HG03457 (cell line): ENCODE data around the gene KCNIP4.

ENCODE experiments used
- ATAC-seq: cut with Tn5 transposase; IDR thresholded peaks from one replicate; pipeline ENCODE4 v1.9.1; 2021; ENCODE audit warnings: moderate number of reproducible peaks; ENCODE audit not compliant: unreplicated experiment

KCNIP4 gene

DNA sequence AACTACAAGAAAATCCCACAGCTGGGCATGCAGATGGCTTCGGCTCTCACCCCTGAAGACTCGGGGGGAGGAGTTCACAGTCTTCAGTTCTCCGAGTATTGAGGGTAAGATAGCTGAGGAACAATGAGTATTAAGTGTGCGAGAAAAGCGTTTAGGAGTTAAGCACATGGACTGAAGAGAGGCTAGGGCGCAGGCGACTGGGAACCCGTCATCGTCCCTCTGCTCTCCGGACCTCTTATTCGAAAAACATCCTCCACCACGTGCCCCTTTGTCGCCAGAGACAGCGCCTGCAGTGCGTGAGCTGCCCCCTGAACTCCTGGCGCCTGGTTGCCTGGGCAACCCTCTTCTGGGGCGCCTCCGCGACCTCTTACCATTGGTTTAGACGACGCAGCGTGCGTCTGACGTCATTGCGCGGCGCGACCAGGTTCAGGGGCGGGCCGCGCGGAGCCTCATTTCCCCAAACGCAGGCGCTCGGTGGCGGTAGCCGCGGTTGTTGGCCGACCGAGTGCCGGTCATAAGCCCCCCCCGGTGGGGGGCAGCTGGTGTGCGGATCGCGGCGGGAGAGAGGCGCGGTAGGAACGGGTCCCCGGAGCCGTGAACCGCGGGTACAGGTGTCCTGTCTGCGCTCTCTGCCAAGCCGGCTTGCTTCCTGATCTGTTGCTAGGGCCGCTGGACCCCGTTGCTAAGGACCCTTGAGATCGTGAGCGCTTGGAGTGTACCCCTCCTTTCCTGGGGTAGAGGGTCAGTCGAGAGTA is 1248.4 kb downstream of the KCNIP4 start, which contains the start of gene PACRGL:
Gene PACRGL (plus strand): TSS at position 452 of the 755 bp plus-strand sequence. CDS start 4,024 bp downstream, outside the sequence.
- peak; percentile 100 for ATAC-seq

DNA sequence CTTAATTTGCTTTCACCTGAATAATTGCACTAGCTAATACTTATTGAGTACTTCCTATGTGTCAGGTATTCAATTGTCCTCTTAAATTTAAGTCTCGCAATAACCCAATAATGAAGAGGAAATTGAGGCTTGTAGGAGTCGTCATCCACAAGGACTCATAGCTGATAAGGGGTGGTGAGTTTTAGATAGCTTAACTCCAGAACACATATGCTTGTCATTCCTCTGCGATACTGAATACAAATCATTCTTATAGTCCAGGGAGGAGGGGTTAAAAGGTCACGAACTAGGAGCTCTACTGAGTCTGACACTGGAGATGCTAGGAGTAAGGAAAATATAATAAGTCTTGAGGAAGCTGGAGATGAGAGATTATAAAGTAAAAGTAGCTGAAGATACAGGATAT is 1249.8 kb downstream of the KCNIP4 start:
- no peak for ATAC-seq

DNA sequence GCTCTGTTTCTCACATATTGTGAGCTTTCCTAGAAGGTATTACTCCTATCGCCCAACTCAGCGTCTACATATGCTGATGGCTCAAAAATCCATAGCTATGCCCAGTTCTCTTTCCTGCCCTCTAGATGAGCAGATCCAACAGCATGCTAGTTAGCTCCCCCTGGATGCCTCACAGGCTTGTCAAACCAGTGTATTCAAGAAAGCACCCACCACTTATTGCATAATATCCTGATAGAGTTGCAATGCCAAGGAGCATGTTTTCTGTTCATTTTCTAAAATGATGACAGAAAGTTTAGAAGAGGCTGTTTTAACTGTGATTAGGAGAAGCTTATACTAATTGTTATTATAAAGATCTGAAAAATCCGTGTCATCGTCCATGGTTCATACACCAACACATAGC is 1250.2 kb downstream of the KCNIP4 start:
- ATAC-seq: no peak

DNA sequence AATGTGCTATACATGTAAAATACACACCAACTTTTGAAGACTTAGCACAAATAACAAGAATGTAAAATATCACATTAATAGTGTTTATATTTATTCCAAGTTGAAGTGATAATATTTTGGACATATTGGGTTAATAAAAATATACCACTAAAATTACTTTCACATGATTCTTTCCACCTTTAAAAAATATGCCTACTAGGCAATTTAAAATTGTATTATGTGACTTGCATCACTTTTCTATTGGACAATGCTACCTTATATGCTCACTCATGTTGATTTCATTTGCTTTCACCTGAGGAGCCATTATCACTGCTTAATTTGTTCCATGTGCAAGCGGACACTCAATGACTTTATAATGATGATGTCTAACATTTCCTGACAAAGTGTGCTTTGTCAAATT is 1251.8 kb downstream of the KCNIP4 start:
- ATAC-seq: no peak

DNA sequence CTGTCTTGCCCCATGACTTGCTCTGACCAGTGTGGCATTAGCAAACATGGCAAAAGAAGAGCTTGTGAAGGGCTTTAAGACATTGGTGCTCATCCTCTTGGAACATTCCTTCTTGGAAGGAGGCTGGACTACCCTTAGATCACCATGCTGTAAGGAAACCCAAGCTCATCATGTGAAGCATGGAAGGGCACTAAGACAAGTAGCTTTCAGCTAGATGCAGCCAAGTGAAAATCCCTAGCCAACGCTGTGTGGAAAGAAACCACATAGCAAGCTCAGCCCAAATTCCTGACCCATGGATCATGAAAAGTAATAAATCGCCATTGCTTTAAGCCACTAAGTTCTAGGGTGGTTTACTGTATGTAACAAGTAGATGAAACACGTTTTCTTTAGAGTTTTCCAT is 1260.7 kb downstream of the KCNIP4 start:
- no peak for ATAC-seq

DNA sequence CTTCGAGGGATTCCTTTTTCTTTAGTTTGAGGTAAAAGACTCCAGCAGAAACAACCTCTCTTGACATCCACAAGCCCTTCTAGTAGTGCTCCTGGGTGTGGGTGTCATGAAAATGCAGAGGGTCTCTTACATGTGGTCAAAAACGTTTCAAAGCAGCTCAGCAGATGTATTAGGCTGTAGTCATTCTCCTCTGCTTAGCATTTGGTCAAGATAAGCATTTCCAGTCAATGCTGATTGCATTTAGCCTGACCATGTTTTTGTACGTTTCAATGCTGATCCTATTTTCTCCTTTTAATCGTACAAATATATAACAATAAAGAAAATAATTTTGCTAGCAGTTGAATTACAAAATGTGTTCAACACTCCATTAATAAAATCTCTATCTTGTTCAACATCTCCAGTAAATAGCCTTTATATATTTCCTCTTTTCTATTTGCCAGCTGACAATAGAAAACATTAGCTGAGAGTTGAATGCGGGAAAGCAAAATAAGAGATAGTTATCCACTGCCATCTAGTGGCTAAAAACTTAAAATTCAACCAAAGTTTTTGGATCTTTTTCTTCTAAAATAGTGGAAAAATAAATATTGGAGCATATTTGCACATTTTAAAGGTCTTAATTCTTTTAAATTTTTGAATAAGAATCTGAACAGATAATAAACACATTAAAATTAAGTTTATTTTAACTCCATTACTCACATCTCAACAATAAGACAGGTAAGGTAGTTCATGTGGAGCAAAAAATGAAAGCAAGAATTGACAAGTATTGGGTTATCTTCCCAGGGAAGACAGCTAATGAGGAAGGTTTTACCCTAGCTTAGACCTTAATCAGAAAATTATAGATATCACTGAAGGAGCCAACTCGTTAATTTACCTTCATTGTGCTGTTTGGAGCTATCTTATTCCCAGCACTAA is 1263.5 kb downstream of the KCNIP4 start:
- ATAC-seq: no peak

DNA sequence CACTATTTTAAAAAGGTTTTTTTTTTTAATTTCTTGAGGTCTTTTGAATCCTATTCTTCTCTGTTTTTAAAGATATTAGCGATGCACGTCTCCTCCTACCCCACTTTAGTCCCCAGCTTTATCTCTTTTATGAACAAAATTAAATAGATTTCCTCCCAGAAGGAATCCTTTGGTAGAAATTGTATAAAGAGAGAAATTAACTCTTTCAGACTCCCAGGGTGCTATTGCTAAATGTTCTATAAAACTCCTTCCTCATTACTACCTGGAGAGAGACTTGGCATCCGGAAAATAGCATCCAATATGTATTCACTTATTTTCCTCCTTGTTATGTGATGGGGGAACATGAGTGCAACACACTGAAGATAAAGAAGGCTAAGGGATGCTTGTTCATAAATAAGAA is 1264.8 kb downstream of the KCNIP4 start:
- no peak for ATAC-seq

DNA sequence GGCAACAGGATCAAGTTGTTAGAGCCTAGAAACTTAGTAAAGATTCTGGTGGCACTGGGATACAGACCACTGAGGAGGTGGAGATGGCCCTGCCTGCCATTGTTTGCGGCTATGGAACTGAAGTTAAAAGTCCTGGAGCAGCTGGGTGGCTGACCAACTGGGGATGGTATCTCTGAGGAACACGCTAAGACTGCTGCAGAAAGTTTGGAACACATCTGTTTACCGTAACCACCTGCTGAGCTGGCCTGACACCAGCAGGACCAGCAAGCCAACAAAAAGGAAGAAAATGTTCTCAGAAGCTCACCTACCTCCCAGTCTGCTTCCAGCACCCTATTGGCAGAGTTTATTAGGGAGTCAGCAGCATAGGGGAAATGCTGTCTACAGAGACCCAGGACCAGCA is 1265.7 kb downstream of the KCNIP4 start:
- ATAC-seq: no peak

DNA sequence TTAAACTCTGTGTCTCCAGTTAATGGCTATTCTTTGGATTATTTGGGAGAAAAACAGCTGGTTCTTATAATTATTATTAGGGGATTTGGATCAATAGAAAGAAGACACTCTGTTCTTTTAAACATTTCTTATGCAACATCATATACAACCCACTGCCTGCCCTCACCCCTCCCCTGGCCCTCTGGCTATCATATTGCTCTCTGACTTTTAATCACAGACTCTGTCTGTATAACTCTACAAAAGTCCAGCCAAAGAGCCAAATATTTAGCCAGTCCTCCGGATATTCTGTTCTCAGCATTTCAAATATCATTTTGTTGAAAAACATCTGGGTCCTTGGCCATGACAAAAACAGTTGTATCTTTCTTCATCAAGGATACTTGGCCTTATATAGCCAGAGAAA is 1267.3 kb downstream of the KCNIP4 start:
- ATAC-seq: no peak

DNA sequence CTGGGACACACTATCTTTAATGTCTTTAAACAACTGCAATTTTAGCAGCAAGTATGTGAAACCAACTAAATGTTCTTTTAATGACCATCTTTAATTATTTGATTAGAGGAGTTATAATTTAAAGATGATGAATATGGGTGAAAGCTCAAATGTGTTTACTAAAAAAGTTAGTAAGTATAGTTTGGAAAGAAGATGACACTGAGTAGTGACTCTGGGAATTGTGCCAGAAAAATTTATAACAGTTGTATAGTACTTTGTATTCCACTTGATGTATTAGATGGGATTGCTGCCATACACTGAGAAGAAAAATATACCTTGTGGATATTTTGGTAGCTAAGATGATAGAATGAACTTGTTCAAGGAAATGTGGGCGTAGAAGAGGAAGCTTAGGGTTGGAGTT is 1267.8 kb downstream of the KCNIP4 start:
- no peak for ATAC-seq

DNA sequence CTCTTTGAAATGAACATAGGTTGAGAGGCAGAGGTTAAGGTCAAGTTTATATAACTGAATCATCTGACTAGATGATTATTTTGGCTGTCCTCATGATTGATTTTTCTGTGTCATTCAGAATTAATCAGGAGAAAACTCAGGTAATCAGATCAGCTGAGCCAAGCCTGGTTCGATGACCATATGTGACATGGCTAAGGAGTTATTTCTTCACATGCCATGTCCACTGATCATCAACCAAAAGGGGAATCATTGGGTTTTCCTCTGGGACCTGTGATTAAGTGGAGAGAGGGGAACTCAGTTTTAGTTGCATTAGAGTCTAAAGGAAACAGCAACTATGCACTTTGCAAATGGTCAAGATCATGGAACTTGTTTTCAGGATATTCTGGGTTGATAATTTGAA is 1268.6 kb downstream of the KCNIP4 start:
- ATAC-seq: no peak
